GM18519 (cell line): ENCODE results near the gene RBMS3.

Experiments
- ATAC-seq: cut with Tn5 transposase; IDR thresholded peaks from one replicate; pipeline ENCODE4 v1.9.1; 2021; ENCODE audit warnings: mild to moderate bottlenecking, moderate library complexity; ENCODE audit not compliant: unreplicated experiment, low FRiP score

Gene RBMS3

GRCh38 chr3:29899021-29899420 is 618.1 kb downstream of the RBMS3 start:
- no peak for ATAC-seq

DNA sequence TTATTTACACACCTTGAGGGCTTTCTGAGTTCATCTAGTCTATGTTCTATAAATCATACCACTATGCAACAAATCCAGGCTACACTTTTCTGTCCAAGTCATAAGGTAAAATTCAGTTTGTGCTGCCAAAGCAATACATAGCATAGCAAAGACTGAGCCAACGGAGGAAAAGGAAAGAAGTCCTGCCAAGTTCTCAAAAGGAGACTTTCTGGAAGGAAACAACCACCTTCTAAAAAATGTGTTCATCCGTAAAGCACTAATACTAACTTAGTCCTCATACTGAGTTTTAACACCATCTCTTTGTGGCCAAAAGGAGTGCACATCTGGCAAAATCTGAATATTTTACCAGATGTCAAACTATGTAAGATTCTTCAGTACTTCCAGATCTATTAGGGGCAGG is 620.2 kb downstream of the RBMS3 start:
- ATAC-seq = no peak

DNA sequence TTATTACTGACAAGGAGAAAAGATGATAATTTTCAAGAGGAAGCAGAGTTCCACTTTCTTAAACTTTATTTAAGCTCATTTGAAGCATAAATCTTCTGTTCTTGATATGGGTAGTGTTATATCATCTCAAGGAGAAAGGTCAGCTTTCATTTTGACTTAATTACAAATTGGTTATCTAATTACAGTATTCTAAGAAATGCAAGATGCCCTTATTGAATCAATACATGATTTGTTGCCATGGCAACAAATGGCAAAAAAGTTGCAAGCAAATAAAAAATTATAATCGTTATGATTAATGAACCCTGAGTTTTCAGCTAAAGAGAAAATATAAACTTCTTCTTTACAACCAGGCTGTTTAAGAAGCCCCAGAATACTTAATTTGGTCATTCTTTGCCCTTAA is 622.7 kb downstream of the RBMS3 start:
- no peak for ATAC-seq

GRCh38 chr3:29906906-29907305 is 626.0 kb downstream of the RBMS3 start:
- ATAC-seq = no peak

DNA sequence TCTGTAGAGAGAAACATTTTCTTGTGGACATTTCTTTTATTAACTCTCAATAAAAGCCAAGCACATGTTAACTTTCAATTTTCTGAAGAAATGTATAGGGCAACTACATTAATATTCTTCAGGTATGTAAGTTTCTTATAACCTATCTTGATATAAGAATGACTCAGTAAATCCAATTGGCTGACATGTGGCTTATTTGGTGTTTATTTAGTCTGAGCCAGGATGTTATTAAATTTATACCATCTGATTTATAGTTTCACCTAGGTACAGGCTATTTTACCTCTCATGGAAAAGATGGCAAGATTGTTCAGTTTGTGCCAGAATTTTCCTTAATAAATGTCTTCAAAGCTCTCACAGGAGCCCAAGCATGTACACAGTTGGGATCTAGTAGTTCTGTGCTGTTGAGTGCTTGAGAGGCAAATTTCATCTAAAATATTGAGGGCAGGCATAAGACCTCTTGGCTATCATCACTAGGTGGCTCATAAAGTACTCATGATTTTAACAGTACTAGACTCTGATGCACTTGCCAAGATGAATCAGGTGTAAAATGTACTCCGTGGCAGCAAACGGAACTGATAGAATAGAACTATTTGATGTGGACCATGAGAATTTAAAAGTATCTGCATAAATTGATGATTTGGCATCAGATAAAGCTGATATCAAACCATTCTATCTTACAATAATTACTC is 631.9 kb downstream of the RBMS3 start:
- no peak for ATAC-seq

DNA sequence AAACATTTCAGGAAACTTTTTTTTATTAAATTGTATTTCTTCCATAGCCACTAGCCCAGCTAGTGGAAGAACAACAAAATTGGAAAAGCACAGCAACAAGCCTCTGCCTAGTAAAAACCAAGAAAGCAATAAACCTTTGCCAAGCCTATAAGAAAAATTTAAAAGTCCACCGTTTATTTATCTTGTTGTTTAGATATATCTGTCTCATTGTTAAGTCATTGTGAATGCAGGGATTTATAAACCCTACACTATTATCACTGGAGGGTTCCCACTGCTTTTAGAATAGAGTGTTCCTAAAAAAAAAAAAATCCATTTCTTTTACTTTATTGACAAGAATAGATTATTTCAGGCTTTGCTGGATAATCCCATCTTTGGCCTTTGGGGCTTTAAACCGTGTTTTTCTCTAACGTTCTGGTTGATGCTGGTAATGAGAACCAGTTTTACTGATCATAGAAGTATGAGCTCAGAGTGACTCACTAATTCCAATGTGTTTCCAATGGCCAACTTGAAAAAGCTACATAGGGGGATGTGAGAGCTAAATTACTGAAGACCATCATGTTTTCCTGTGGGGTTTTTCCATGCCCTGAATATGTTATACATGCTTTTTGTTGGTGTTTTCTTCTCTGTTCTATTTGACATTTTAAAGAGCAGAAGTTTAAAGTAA is 634.1 kb downstream of the RBMS3 start:
- ATAC-seq = no peak

- ATAC-seq = no peak
These were observed 638.7 kb downstream of the RBMS3 start for GRCh38 chr3:29919571-29919970.

- ATAC-seq = no peak
These were observed 642.3 kb downstream of the RBMS3 start for GRCh38 chr3:29922992-29923746.

GRCh38 chr3:29924783-29925561 is 644.1 kb downstream of the RBMS3 start:
- ATAC-seq = no peak

DNA sequence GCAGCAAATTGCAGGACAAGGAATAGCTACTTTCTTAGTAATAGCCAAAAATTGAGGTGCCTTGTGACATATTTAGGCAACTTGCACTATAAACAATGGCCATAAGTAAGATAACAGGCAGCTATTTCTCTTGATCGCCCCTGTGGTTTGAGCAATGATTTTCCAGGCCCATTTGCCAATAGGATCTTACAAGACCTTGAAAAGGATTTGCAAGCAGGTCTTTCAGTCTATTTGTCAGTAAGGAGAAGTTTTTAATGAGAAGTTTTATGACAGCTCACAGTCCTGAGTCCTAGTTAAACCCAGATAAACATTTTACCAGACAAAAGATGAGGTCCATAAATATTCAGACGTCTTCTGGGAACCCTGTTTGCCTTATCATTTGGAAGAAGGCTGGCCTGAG is 645.5 kb downstream of the RBMS3 start:
- no peak for ATAC-seq

- no peak for ATAC-seq
These were observed 651.9 kb downstream of the RBMS3 start for GRCh38 chr3:29932696-29933325.

DNA sequence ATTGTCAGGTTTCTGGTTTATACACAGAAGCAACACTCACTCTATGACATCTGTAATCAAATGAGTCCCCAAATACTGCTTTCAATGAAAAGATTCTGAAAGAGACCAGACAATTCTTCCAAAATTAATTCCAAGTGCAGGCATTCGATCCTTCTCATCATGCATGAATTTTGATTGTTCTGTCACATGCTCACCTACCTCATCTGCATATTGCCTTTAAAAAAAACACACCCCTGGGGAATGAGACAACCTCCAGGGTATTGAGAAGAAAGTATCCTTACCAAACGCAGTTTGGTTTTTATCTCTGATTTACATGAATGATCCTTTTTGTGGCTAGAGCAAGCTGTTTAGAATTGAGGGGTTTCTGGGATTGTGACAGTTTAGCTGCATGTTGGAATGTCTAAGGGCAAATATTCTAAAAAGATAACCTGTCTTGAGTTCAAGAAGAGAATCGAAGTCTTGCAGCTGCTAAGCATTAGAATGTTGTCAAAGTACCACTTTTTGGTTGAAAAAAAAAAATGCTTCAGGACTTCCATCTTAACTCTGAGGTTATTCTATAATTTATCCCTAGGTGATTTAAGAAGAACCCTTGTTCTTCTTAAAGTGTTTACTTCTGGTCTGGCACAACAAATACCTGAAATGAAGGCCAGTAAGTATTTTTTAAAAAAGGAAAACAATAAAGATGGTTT is 653.1 kb downstream of the RBMS3 start:
- no peak for ATAC-seq

- no peak for ATAC-seq
These were observed 653.9 kb downstream of the RBMS3 start for GRCh38 chr3:29934751-29935150.

GRCh38 chr3:29936054-29936453 is 655.2 kb downstream of the RBMS3 start:
- peak; percentile 97 for ATAC-seq

DNA sequence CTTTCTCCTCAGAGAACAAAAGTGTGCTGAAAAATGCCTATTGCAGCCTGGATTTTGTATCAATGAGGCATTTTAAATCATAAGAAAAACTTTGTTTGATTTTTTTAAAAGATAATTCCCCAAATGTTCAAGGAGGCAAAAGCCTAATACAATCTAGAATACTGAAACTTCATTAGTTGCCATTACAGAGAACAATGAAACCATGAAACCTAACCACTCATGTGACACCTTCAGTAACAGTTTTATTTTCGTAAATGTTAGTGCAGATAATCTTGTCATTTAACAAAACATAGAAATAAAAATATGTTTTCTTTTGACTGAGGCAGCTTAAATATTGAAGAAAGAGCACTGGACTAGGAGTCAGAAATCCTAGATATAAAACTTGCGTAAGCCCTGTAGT is 655.9 kb downstream of the RBMS3 start:
- no peak for ATAC-seq

DNA sequence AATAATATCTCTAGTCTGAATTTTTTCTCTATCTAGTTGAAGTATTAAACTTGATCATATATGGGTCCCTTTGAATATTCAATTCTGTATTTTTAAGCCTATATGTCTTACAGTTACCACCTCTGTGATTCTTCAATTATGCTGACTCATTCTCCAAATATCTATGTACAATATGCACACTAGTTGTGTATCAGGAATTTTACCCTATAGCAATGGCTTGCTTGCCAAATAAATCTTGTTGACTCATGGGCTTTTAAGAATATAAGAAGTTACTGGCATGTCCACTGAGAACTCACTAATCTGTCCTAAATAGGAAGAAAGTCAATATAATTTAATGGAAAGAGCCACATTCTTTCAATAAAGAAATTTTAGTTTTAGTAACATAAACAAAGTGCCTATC is 656.3 kb downstream of the RBMS3 start:
- no peak for ATAC-seq

DNA sequence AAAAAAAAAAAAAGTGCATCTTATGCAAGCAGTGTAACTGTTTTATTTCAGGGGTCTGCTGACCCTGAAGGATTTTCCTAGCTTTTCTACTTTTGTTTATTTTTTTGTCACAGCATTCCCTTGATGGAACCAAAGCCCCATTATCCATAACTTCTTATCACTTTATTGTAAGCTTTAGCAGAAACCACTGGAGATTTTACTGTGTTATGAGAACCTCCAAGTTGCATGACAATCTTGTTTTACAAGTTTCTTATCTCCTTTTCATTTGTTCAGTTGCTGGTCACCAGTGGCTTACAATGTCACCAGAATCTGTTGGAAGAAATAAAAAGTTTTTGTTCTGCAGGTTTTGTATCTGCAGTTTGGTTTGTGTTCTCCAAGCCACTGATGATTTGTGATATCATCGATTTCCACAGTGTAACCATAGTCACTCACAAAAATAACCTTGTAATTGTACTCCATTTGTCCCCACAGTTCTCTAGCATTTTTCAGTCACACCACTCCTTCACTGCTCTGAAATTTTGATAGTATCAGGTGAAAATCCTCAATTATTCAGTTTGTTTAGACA is 660.0 kb downstream of the RBMS3 start:
- ATAC-seq = no peak

DNA sequence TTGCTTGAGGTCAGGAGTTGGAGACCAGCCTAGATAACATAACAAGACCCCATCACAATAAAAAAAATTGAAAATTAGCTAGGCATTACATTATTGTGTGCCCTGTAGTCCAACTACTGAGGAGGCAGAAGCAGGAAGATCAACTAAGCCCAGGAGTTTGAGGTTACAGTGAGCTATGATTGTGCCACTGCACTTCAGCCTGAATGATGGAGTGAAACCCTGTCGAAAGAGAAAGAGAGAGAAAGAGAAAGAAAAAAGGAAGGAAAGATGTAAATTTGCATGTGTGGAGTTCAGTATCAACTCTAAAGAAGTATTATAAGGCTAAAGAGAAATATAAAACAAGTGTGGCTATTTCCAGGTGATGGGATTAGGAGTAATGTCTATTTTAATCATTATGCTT is 661.4 kb downstream of the RBMS3 start:
- ATAC-seq = no peak

DNA sequence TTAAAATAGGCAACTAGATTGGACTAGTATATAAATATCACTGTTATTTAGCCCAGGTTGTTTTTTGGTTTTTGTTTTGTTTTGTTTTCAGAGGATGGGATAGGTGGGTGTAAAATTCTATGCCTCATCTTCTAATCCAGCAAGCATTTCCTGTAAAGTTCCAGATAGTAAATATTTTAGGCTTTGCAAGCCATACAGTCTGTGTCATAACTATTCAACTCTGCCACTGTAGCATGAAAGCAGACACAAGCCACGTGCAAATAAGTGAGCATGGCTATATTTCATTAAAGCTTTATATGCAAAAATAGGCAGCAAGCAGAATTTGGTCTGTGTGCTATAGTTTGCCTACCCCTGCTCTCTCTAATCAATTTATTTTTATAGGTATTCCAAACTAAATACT is 668.3 kb downstream of the RBMS3 start:
- no peak for ATAC-seq
